Forelimb muscle (tissue), 1 donor: Measurements from ENCODE around the gene BMP8B. TPM values are rescaled to one million over a fixed set of nuclear protein-coding genes. Genes with fewer than 3 reads are reported as not detected.

Source experiments
- DNase-seq: peaks from one replicate; pipeline ENCODE4 v3.0.0-alpha.2; 2013; ENCODE audit warnings: low read depth
- polyA plus RNA-seq: library from polyadenylated mRNA; unstranded; fragments of 120-200 nt; gene quantifications from one replicate; pipeline ENCODE4 v1.2.1, GENCODE V29; 2013; ENCODE audit not compliant: insufficient read length

The BMP8B gene
- polyA plus RNA-seq, 1 donor: 1.3 TPM

GRCh38 chr1:39727221-39727931 is 61.3 kb downstream of the BMP8B start:
- no peak for DNase-seq

- no peak for DNase-seq
Measured at GRCh38 chr1:39726600-39726999, 62.1 kb downstream of the BMP8B start.

DNA sequence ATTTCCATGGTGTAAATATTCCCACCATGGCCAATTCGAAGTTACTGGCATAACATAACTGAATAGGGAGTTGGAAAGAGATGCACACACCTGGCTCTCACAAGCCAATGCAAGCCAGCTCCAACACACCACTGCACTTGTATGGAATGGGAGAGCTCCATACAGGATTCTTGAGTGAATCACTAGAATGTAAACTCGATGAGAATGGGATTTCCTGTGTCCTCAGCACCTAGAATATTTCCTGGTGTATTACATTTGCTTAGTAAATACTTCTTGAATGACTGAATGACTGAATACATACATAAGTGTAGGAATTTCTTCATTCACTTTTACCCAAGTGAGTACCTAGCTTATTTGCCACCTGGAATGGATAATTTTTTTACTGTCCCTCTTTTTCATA is 66.2 kb downstream of the BMP8B start:
- DNase-seq: no peak

DNA sequence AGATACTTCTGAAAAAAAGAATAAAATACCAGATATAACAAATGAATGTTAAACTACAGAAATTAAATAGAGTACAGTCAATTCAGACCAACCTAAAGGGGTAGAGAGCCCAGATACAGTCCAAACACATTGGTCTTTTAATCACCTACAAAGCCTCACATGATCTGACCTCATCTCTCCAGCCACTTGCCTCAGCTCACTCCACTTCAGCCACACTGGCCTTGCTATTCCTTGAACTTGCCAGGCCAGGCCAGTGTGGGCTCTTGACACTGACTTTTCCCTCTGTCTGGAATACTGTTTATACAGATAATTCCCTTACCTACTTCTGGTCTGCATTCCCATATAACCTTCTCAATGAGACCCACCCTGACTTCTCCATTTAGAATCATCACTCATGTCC is 67.0 kb downstream of the BMP8B start:
- no peak for DNase-seq

- DNase-seq: peak; percentile 48
Measured at GRCh38 chr1:39720094-39720999, 68.3 kb downstream of the BMP8B start.

DNA sequence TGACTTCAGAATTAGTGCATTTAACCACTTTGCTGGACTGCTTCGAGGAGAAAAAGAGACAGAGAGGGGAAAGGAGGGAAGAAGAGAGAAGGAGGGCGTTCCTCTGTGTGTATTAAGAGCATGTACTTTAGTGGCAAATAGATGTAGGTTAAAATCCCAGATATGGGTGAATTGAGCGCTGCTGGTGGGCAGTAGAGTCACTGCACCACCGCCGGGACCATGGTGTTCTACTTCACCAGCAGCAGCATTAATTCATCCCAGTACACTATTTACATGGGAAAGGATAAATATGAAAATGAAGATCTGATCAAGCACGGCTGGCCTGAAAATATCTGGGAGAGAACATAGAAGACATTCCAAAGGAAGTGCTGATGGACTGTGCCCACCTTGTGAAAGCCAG is 70.9 kb downstream of the BMP8B start:
- no peak for DNase-seq

GRCh38 chr1:39713557-39713956 is 75.1 kb downstream of the BMP8B start:
- no peak for DNase-seq

DNA sequence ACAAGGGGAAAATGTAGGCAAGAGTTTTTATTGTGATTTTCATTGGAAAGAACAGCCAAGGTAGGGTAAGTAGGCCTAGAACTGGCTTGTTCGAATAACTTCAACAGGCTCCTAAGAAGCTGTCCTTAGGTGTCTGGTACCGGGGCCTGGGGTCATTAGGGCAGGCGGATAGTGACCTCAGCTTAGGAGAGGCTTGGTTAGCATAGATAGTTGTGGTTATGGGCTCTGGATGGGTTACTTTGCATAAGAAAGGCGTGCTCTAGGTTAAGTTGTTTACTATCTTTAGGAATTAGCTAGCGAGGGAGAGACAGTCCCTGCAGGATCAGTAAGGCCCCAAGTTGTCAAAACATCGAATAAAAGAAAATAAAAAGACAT is 76.7 kb downstream of the BMP8B start:
- DNase-seq: no peak

DNA sequence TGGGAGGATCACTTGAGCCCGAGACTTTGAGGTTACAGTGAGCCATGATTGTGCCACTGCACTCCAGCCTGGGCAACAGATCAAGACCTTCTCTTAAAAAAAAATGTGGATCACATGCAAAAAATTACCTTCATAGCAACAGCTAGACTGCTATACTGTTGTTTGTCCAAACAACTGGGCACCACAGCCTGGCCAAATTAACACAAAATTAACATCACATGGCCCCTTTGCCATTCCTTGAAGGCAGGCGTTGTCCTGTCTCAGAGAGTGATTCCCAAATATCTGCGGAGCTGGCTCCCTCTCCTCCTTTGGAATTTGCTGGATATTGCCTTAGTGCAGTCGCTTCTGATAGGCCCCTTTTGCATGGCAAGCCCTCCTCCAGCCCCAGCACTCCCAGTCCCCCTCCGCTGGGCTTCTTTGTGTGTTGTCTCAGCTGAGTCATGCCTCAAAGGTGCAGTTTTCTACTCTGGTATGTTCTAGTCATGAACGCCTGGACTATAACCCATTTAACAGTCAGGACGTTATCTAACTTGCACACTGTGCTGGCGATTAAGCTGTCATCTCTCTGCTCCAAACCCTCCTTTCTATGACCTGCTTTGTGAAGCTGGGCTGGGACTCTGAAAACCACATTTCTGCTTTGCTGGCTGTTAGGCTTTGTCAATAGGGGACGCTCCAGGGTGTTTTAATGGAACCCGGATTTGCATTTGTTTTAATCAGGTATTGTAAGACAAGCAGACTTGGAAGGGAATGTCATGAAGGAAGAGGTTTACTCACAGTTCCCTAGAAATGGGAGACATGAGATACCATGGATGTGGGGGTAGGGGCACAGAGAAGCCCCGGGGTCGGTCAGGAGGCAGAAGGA is 77.3 kb downstream of the BMP8B start:
- DNase-seq: no peak

DNA sequence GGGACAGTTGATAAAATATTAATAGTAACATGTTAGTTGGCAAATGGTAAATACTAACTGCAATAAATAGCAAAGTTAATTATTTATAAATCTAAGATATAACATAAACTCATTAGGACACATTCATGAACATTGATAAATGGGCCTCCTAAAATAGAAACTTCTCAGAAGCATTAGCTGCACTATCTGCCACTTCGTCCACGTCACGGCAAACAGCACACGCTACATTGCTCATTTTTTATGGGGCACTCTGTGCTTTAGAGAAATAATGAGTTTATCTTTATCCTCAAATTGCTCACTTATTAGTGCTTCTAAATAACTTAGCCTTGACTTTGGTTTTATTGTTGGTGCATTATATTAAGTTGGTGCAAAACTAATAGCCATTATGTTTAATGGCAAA is 81.2 kb downstream of the BMP8B start:
- DNase-seq: no peak

Other genes starting within 250 kb of the BMP8B start
- gene PABPC4, start 212.1 kb downstream of the BMP8B start, polyA plus RNA-seq: 464 TPM
- gene HEYL, start 149.2 kb downstream of the BMP8B start, polyA plus RNA-seq: 50.6 TPM
- 9.0 TPM for gene NT5C1A, start 116.8 kb downstream of the BMP8B start, polyA plus RNA-seq
- gene HPCAL4, start 97.4 kb downstream of the BMP8B start, polyA plus RNA-seq: 2.2 TPM
- gene PPIE, start 50.0 kb downstream of the BMP8B start, polyA plus RNA-seq: 41.7 TPM
- gene OXCT2, start 17.5 kb downstream of the BMP8B start, polyA plus RNA-seq: not detected
- gene TRIT1, start 94.6 kb upstream of the BMP8B start, polyA plus RNA-seq: 14.3 TPM
- gene MYCL, start 113.1 kb upstream of the BMP8B start, polyA plus RNA-seq: 2.5 TPM
- gene MFSD2A, start 166.3 kb upstream of the BMP8B start, polyA plus RNA-seq: 0.96 TPM